ENCODE measurements around the gene ZNF157.
A peak's percentile ranks its signal among the peaks of the same experiment; 100 is the strongest.
"Not testable (repeated sequence)": the region's sequence is repeated elsewhere in the genome, so short reads cannot be mapped to it uniquely, and the experiment has no call there.

The ZNF157 gene

DNA sequence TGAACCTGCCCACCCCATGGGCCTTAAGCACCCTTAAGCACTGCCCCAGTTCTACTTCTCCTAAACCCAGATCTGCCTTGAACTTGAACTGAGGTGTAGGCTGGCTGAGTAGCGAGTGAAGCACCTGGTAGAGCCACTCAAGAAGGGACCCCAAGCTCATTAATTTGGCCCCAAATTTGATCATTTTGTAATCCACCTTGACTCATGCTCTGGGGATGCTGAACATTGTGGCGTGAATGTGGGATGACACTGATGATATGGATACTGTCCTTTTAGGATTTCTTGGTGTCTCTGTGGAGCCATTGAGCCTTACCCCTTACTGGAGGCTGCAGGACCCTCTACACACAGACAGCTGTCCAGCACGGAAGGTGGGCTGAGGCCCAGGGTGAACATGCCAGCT is at the start of gene ZNF157:
ZNF157 (plus strand) TSS at position 301 of the 400 bp plus-strand sequence; CDS start at position 392, 91 bp downstream.
- DNase-seq, result no peak
- intact Hi-C loops (cut with DNase I), result no loop called here

DNA sequence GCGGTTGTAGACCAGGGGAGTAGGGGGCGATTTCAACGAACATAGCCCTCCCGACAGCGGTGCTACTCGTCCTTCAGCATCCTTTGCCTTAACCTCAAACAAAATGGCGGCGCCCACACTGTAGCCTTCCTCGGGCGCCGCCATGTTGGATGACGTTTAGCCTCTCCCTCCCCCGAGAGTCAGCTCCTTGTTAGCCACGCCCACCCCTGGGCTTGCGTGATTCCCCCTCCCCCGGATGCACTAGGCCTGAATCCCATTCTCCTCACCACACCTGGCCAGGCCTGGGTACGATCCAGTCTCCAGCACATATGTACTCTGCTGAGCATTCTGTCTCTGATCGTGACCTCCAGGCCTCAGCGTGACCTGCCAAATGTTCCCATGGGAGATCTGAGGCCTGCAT is 49.0 kb upstream of the ZNF157 start:
- intact Hi-C loops (cut with DNase I), result no loop called here
- peak; percentile 45 to 88 (median 74) for DNase-seq

DNA sequence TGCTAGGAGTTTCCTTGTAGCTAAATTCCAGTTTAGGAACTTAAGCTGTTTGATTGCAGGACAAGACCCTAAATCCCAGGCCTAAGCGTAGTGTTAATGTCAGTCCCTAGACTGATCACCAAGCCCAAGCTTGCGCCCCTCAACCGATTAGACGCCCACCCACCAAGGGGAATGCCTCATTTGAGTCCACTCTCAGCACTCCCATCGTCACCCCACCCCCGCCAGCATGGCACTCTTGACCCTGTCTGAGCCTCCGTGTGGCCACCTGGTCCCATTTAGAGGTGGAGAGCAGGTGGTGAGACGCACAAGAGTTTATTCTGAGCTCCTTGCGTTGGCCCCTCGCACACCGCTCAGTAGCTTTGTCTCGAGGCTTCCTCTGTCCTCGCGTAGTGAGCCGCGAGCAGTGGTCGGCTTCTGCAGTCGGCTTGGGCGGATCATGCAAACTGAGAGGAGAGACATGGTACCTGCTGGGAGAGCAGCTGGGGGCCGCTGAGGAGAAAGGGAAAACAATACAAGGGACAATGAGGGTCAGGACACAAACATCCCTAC is 48.5 kb upstream of the ZNF157 start:
- DNase-seq, result no peak
- intact Hi-C loops (cut with DNase I), result no loop called here

DNA sequence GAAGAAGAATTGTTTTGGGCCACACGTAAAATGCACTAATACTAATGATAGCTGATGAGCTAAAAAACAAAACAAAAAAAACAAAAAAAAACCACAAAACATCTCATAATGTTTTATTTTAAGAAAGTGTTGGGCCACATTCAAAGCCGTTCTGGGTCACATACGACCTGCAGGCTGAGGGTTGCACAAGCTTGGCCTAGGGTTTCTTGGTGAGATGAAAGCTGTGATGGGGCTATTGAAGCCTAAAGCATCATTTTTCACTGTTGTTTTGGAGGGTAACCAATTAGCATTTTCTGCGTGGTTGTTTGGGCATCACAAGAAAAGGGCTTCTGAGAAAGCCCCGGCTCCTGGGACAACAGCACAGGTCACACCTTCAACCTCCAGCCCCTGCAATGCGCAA is 42.5 kb upstream of the ZNF157 start:
- intact Hi-C loops (cut with DNase I), result no loop called here
- no peak for DNase-seq

DNA sequence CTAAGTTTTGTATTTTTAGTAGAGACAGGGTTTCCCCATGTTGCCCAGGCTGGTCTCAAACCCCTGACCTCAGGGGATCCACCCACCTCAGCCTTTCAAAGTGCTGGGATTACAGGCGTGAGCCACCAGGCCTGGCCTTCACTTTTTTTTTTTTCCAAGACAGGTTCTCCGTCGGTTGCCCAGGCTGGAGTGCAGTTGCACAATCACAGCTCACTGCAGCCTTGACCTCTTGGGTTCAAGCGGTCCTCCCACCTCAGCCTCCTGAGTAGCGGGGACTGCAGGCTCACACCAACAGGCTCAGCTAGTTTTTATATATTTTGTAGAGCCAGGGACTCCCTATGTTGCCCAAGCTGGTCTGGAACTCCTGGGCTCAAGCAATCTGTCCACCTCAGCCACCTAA is 37.6 kb upstream of the ZNF157 start:
- intact Hi-C loops (cut with DNase I); DNase-seq: not testable (repeated sequence)

DNA sequence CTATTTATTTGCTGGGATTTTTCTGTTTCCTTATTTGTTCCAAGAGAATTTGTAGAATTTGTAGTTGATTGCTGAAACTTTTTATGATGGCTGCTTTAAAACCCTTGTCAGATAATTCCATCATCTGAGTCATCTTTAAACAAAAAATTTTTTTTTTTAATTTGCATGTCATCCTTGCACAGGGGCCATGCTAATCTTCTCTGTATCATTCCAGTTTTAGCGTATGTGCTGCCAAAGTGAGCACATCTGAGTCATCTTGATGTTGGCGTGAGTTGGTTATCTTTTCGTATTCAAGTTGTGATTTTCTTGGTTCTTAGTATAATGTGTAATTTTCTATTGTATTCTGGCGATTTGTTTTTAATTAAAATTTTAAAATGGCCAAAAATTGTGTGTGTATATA is 18.7 kb upstream of the ZNF157 start:
- intact Hi-C loops (cut with DNase I), result no loop called here

DNA sequence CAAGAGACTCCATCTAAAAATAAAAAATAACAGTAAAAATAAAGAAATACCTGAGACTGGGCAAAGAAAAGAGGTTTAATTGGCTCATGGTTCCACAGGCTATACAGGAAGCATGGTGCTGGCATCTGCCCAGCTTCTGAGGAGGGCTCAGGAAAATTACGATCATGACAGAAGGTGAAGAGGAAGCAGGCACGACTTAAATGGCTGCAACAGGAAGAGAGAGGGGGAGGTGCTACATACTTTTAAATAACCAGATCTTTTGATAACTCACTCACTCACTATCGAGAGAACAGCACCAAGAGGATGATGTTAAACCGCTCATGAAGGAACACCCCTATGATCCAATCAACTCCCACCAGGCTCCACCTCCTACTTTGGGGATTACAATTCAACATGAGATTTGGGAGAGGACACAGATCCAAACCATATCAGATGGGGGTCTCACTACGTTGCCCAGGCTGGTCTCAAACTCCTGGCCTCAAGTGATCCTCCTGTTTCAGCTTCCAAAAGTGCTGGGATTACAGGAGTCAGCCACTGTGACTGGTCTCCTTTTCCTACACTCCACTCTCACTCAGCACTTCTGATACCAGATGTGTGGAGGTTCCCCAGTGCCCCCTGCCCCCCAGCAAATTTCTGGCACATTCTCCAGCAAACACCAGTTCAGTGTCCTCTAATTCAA is 11.9 kb upstream of the ZNF157 start:
- DNase-seq, result peak in 1 of 42 donors; percentile 35
- intact Hi-C loops (cut with DNase I), result no loop called here

More for the DNA sequence above, 18.7 kb upstream of the ZNF157 start:
- peak in 8 of 42 donors; percentile 14 to 47 (median 21) for DNase-seq

DNA sequence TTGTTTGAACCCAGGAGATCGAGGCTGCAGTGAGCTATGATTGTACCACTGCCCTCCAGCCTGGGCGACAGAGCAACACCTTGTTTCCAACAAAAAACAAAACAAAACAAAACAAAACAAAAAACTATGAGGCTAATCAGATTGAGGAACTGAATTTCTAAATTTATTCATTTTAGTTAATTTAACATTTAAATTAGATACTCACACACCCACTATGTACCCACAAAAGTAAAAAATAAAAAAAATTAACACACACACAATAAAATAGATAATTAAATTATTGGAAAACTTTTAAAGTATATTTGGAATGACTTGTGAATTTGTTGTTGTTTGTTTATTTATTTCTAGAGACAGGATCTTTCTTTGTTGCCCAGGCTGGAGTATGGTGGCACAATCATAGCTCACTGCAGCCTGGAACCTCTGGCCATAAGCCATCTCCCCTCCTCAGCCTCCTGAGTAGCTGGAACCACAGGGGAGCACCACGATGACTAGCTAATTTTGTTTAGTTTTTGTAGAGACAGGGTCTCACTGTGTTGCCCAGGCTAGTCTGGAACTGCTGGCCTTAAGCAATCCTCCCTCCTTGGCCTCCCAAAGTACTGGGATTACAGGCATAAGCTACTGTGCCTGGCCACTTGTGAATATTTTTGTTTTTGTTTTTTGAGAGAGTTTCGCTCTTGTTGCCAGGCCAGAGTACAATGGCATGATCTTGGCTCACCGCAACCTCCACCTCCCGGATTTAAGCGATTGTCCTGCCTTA is 9.8 kb upstream of the ZNF157 start:
- intact Hi-C loops (cut with DNase I), result no loop called here
- no peak for DNase-seq

DNA sequence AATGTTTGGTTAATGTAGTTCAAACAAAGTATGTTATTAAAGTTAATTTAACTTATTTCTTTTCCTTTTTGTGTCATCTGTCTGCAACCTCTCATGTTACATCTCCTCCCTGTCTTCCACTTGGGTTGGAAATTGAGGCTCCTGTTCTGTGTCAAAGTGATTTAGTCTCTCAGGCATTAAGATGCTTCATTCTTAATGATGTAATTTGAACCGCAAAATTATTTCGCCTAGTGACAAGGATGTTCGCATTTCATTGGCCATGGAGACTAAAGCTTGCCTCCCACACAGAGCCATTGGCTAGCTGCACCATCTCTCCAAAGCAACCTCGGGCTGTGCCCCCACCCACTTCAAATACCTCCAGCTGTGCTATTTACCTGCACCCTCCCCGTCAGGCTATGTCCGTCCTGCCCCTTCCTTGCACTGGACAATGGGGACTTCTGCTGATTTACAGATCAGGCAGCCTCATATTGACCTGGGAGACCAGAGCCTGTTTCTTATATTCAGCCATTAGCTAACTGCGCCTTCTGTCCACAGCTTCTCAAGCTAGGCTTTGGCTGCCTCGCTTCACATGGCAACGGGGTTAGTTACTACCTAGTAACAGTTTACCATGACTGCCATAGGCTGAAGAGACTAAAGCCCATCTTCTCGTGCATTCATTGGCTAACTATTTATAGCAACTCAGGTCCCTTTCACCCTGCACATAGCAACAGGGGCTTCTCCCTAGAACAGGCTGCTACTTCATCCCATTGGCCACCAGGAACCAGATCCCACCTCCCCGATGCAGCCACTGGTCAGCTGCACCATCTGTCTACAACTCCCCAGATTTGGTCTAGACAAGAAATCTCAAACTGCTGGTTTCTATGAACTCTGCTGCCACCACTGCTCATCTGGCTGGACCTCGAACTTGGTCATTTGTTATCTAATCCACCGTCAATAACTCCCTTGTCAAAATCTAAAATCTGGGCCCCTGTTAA is 8.6 kb upstream of the ZNF157 start:
- intact Hi-C loops (cut with DNase I), result no loop called here
- peak; percentile 59 to 94 (median 85) for DNase-seq

DNA sequence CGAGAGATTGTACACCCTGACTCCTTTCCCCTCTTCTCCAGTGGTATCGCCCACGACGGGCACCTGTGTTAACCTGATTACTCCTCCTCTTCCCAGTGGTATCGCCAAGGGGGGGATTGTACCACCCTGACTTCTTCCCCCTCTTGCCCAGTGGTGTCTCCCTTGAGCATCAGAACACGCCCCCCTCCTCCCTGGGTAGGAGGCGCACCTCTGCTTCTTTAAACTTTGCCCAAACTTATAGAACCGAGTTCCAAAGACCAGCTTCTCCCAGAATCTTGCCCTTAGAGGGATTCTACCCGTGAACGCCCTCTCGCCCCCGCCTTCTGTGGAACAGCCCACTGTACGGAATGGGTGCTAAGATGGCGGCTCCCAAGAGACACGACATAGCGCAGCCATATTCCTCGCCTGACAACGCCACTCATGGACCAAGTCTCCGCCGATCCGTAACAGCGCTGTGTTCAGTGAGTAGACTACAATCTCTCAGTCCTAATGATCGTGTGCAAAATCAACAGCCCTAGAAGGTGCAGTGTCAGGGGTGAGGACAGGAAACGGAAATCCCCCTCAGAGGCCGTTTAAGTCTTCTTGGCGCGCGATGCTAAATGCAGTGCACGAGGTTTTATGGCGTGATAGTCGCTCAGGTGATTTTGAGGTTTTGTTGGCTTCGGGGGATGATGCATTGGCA is 4.2 kb upstream of the ZNF157 start:
- peak; percentile 62 to 92 (median 76) for DNase-seq
- intact Hi-C loops (cut with DNase I), result no loop called here

DNA sequence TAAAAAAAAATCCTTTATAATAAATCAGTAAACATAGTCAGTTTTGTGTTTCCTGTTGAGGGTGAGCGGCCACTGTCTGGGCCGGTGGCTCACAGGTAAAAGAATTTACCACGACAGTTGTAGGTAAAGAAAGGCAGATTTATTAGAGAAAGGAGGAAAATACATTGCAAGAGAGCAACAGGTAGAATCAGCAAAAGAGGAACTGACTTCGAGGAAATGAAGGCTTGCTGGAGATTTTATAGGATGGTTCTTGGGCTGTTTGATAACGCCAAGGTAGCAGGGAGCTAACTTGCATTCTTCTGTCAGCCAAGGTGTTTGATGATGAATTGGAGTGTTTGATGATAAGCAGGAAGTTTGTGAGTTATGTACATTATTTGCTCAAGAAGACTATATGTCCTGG is 2.8 kb downstream of the ZNF157 start:
- intact Hi-C loops (cut with DNase I), result no loop called here
- DNase-seq, result no peak

DNA sequence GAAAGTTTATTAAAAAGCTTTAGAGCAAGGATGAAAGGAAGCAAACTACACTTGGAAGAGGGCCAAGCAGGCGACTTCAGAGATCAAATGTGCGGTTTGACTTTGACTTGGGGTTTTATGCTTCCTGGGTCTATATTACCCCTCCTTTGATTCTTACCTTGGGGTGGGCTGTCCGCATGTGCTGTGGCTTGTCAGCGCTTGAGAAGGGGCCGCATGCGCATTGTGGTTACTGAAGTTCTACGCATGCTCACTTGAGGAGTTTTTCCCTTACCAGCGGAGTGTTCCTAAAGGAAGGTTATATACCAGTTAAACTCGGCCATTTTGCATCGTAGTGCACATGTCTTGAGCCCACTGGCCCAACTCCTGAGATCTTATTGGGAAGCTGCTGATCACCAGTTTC is 9.9 kb downstream of the ZNF157 start:
- intact Hi-C loops (cut with DNase I), result loop anchor here (5.0 kb wide), 1 partner anchor 188 kb away; the partner anchor contains the start of gene UBA1
- DNase-seq, result peak in 5 of 42 donors; percentile 1 to 28 (median 12)

DNA sequence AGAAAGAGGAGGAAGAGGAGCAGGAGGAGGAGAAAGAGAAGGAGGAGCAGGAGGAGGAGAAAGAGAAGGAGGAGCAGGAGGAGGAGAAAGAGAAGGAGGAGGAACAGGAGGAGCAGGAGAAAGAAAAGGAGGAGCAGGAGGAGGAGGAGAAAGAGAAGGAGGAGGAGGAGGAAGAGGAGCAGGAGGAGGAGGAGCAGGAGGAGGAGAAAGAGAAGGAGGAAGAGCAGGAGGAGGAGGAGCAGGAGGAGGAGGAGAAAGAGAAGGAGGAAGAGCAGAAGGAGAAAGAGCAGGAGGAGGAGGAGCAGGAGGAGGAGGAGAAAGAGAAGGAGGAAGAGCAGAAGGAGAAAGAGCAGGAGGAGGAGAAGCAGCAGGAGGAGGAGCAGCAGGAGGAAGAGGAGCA is 10.5 kb downstream of the ZNF157 start:
- intact Hi-C loops (cut with DNase I), result loop anchor here (5.0 kb wide), 1 partner anchor 189 kb away; the partner anchor contains the start of gene UBA1
- not testable (repeated sequence) for DNase-seq

DNA sequence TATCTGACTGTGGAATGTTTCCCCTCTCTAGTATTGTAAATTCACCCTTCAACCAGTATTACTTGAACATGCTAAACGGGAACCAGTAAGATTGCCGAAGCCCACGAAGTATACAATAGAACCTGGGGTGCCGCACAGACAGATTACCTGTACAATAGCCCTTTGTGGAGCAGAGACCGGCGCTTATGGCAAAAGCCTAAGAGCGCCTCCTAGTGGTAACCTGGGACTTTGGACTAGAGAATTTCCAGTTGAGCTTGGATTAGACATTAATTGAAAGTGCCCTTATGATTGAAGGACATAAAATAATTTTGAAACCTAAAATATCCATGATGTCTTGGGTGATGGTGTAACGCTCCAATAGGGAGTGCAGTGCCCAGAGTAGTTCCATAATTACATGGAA is 14.1 kb downstream of the ZNF157 start:
- peak; percentile 9 to 86 (median 70) for DNase-seq
- intact Hi-C loops (cut with DNase I), result loop anchor here (5.0 kb wide), 1 partner anchor 192 kb away; the partner anchor contains the start of gene UBA1

DNA sequence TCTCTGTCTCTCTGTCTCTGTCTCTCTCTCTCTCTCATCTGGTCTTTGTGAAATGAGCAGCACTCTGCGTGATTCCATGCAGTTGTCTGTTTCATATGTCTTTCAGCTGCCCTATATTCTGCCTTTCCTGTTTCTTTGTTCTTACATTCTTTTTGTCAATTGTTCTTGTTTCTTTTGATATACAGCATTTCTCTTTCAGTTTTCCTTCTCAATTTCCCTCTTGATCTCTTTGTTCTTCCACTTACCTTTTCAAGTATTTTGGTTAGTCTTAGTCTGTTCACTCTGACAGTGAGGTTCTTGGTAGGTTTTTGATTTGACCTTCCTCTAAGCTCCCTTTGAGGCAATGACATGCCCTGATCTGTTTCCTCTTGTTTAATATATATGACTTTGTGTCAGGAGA is 20.4 kb downstream of the ZNF157 start:
- intact Hi-C loops (cut with DNase I), result no loop called here
- no peak for DNase-seq

DNA sequence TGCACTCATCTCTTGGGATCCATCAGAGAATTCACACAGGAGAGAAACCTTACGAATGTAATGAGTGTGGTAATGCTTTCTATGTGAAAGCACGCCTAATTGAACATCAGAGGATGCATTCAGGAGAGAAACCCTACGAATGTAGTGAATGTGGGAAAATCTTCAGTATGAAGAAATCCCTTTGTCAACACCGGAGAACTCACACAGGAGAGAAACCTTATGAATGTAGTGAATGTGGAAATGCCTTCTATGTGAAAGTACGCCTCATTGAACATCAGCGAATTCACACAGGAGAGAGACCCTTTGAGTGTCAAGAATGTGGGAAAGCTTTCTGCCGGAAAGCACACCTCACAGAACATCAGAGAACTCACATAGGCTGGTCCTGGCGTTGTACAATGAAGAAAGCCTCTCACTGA is 42.8 kb downstream of the ZNF157 start:
- intact Hi-C loops (cut with DNase I), result no loop called here
- DNase-seq, result no peak

DNA sequence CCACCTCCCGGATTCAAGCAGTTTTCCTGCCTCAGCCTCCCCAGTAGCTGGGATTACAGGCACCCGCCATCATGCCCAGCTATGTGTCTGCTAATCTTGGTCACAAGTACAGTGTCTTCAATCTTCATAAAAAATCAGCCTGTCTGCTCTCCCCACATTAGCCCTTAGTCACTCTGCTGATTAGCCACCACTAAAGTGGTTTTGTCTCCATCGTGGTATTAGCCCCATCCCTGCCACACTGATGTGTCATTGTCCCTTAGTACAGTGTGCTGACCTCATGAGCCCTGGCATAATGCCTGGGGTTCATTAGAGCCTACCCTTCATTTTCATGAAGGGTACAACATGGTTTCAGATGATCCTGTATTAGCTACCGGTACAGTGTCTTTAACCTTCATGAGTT is 49.9 kb downstream of the ZNF157 start:
- DNase-seq, result no peak
- intact Hi-C loops (cut with DNase I), result no loop called here

DNA sequence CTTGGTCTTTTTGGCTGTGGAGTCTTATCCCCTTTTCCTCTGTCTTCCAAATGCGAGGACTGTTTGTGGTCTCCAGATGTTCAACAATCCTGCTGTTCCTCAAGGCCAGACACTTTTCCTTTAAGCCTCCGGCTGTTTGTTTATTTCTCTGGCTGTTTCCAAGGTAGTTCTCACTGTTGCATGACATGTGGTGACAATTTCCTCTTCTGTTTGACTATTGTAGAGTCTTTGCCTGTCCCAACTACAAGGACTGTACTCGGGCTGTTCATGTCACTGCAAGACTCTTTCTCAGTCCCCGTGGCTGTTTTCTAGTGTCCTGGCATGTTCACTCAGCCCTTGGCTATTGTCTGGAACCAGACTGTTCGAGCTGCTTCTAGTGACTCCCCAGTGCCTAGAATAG is 50.6 kb downstream of the ZNF157 start:
- no peak for DNase-seq
- intact Hi-C loops (cut with DNase I), result no loop called here
